WTC11 (cell line): Measurements from ENCODE around the gene BACH2. TPM values are rescaled to one million over a fixed set of nuclear protein-coding genes. Genes with fewer than 3 reads are reported as not detected.
"Not testable (repeated sequence)": the region's sequence is repeated elsewhere in the genome, so short reads cannot be mapped to it uniquely, and the experiment has no call there.

Experiments used
- ATAC-seq: fragments of 200-7000 bp; cut with Tn5 transposase; 2 replicates; pipeline ENCODE4 v1.10.0; 2021; ENCODE audit warnings: mild to moderate bottlenecking, moderate library complexity
- CTCF ChIA-PET: fragments of 300-600 bp; sonication (Branson Sonifier 250); formaldehyde crosslinking; loops from one replicate; lab custom pipeline; 2021; ENCODE audit warnings: antibody characterized with exemption; lab: Charles Lee
- POLR2A ChIA-PET: fragments of 350-600 bp; sonication (Branson Sonifier 250); formaldehyde crosslinking; loops from one replicate; lab custom pipeline; 2021; ENCODE audit warnings: antibody characterized with exemption; lab: Charles Lee
- DNase-seq: peaks from one replicate; pipeline ENCODE4 v3.0.0; 2021; ENCODE audit warnings: low spot score
- H3K27ac Mint-ChIP-seq: 2 replicates; pipeline ENCODE4 v1.8.0; 2021; ENCODE audit warnings: mixed read lengths
- H3K27me3 Mint-ChIP-seq: 2 replicates; pipeline ENCODE4 v1.8.0; 2021; ENCODE audit warnings: low read depth, mild to moderate bottlenecking, moderate library complexity, mixed read lengths
- H3K36me3 Mint-ChIP-seq: 2 replicates; pipeline ENCODE4 v1.8.0; 2021; ENCODE audit warnings: mixed read lengths
- H3K4me1 Mint-ChIP-seq: 2 replicates; pipeline ENCODE4 v1.8.0; 2022; ENCODE audit warnings: mixed read lengths
- H3K4me3 Mint-ChIP-seq: 2 replicates; pipeline ENCODE4 v1.8.0; 2021; ENCODE audit warnings: mild to moderate bottlenecking, moderate library complexity, mixed read lengths
- H3K9me3 Mint-ChIP-seq: 2 replicates; pipeline ENCODE4 v1.8.0; 2021; ENCODE audit warnings: mixed read lengths
- ATF1 ChIP-seq: sonication (generic); formaldehyde crosslinking; IDR thresholded peaks from 2 replicates; pipeline ENCODE4 v1.8.1; 2023; ENCODE audit warnings: mild to moderate bottlenecking, moderate library complexity, missing genetic modification reagents
- CREM ChIP-seq: sonication (generic); formaldehyde crosslinking; IDR thresholded peaks from 2 replicates; pipeline ENCODE4 v1.8.1; 2022; ENCODE audit warnings: mild to moderate bottlenecking, missing genetic modification reagents, moderate library complexity
- GRHL2 ChIP-seq: fragments of 250-450 bp; sonication (Bioruptor Pico); IDR thresholded peaks from 2 replicates; pipeline ENCODE4 v1.8.0; 2022; ENCODE audit warnings: mild to moderate bottlenecking, moderate library complexity; ENCODE audit not compliant: insufficient replicate concordance, severe bottlenecking
- GTF2I ChIP-seq: fragments of 250-450 bp; sonication (Bioruptor Pico); conservative IDR thresholded peaks from 2 replicates; pipeline ENCODE4 v1.4.0; 2021; ENCODE audit warnings: mild to moderate bottlenecking
- HMGA2 ChIP-seq: fragments of 250-450 bp; sonication (Bioruptor Pico); IDR thresholded peaks from 2 replicates; pipeline ENCODE4 v1.4.0; 2021; ENCODE audit warnings: mild to moderate bottlenecking, moderate library complexity
- IRF2 ChIP-seq: sonication (generic); formaldehyde crosslinking; IDR thresholded peaks from 2 replicates; pipeline ENCODE4 v1.8.0; 2022; ENCODE audit warnings: low read depth, missing genetic modification reagents, borderline replicate concordance
- JUN ChIP-seq: sonication (generic); formaldehyde crosslinking; IDR thresholded peaks from 2 replicates; pipeline ENCODE4 v1.8.0; 2023; ENCODE audit warnings: mild to moderate bottlenecking, missing genetic modification reagents
- KAT7 ChIP-seq: sonication (generic); formaldehyde crosslinking; IDR thresholded peaks from 2 replicates; pipeline ENCODE4 v1.8.1; 2023; ENCODE audit warnings: missing genetic modification reagents, mild to moderate bottlenecking, borderline replicate concordance
- NFYB ChIP-seq: sonication (generic); formaldehyde crosslinking; conservative IDR thresholded peaks from 2 replicates; pipeline ENCODE4 v1.8.0; 2022; ENCODE audit warnings: low read depth, missing genetic modification reagents
- PRRX2 ChIP-seq: fragments of 250-450 bp; sonication (Bioruptor Pico); IDR thresholded peaks from 2 replicates; pipeline ENCODE4 v1.8.0; 2021; ENCODE audit warnings: mild to moderate bottlenecking
- SOX15 ChIP-seq: fragments of 250-450 bp; sonication (Bioruptor Pico); IDR thresholded peaks from 2 replicates; pipeline ENCODE4 v1.9.0; 2021; ENCODE audit warnings: mild to moderate bottlenecking
- SP1 ChIP-seq: sonication (generic); formaldehyde crosslinking; conservative IDR thresholded peaks from 2 replicates; pipeline ENCODE4 v1.8.1; 2022; ENCODE audit warnings: missing genetic modification reagents
- ZNF219 ChIP-seq: sonication (generic); formaldehyde crosslinking; IDR thresholded peaks from 2 replicates; pipeline ENCODE4 v1.8.0; 2023; ENCODE audit warnings: missing genetic modification reagents, mild to moderate bottlenecking, borderline replicate concordance
- ZNF317 ChIP-seq: sonication (generic); formaldehyde crosslinking; IDR thresholded peaks from 2 replicates; pipeline ENCODE4 v1.8.1; 2023; ENCODE audit warnings: low read depth, mild to moderate bottlenecking, moderate library complexity, missing genetic modification reagents, borderline replicate concordance
- ZNF423 ChIP-seq: fragments of 250-450 bp; sonication (Bioruptor Pico); IDR thresholded peaks from 2 replicates; pipeline ENCODE4 v2.1.2; 2022; ENCODE audit warnings: mild to moderate bottlenecking, moderate library complexity
- total RNA-seq: library from RNA; stranded (reverse); gene quantifications from 3 replicates; pipeline ENCODE4 v1.2.3, GENCODE V29; 2021
- TF ChIP-seq, protein P1 (sequence below): sonication (generic); formaldehyde crosslinking; IDR thresholded peaks from 2 replicates; pipeline ENCODE4 v1.8.0; 2022; ENCODE audit warnings: mild to moderate bottlenecking, missing genetic modification reagents
- TF ChIP-seq, protein P2 (sequence below): fragments of 250-450 bp; sonication (Bioruptor Pico); IDR thresholded peaks from 2 replicates; pipeline ENCODE4 v1.9.0; 2021; ENCODE audit warnings: mild to moderate bottlenecking
- TF ChIP-seq, protein P3 (sequence below): fragments of 250-450 bp; sonication (Bioruptor Pico); IDR thresholded peaks from 2 replicates; pipeline ENCODE4 v2.1.2; 2022; ENCODE audit warnings: mild to moderate bottlenecking, moderate library complexity
- TF ChIP-seq, protein P4 (sequence below): sonication (generic); formaldehyde crosslinking; IDR thresholded peaks from 2 replicates; pipeline ENCODE4 v1.8.0; 2023; ENCODE audit warnings: missing genetic modification reagents, mild to moderate bottlenecking, borderline replicate concordance

BACH2 gene
- total RNA-seq, 1 experiment from 2014 or later, result 5.9 TPM

DNA sequence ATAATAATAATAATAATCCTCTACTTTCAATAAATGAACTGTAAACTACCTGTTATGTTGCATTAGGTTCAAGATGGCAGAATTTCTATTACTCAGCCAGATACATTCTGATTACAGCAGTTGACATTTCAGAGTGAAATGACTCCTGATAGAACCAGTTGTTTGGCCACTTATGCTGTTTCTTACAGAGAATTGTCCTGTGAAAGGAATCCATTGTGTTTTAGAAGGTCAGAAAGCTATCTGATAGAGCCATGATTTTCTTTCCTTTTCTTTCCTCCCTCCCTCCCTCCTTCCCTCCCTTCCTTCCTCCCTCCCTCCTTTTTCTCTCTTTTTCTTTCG, 385.8 kb downstream of the BACH2 start:
- Mint-ChIP-seq H3K27ac (peak overlapping the region; percentile 59; the same call in 1 of the 2 replicates), H3K36me3 (no peaks in the 10 kb centered on the region), H3K9me3 (peaks cover 11% of the 10 kb centered on the region), H3K4me1 (peaks cover 16% of the 10 kb centered on the region), H3K4me3 (no peak overlapping the region), H3K27me3 (no peaks in the 10 kb centered on the region; the same call in 1 of the 2 replicates)
- CTCF ChIA-PET, result interaction anchor here (2.5 kb wide), 1 partner anchor 30 kb away, joined by 9 read pairs; no protein-coding TSS in a partner anchor
- DNase-seq, result no peak
- ATAC-seq, result no peak
- POLR2A ChIA-PET, result interaction anchor here (0.6 to 0.7 kb wide), 2 partner anchors 9 to 161 kb away, joined by 3 read pairs; no protein-coding TSS in a partner anchor
- TF ChIP-seq GRHL2 (CRISPR knock-in tag) (no peak), GTF2I (no peak)
- TF ChIP-seq, protein P1, sequence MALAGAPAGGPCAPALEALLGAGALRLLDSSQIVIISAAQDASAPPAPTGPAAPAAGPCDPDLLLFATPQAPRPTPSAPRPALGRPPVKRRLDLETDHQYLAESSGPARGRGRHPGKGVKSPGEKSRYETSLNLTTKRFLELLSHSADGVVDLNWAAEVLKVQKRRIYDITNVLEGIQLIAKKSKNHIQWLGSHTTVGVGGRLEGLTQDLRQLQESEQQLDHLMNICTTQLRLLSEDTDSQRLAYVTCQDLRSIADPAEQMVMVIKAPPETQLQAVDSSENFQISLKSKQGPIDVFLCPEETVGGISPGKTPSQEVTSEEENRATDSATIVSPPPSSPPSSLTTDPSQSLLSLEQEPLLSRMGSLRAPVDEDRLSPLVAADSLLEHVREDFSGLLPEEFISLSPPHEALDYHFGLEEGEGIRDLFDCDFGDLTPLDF (CRISPR knock-in tag), result no peak

DNA sequence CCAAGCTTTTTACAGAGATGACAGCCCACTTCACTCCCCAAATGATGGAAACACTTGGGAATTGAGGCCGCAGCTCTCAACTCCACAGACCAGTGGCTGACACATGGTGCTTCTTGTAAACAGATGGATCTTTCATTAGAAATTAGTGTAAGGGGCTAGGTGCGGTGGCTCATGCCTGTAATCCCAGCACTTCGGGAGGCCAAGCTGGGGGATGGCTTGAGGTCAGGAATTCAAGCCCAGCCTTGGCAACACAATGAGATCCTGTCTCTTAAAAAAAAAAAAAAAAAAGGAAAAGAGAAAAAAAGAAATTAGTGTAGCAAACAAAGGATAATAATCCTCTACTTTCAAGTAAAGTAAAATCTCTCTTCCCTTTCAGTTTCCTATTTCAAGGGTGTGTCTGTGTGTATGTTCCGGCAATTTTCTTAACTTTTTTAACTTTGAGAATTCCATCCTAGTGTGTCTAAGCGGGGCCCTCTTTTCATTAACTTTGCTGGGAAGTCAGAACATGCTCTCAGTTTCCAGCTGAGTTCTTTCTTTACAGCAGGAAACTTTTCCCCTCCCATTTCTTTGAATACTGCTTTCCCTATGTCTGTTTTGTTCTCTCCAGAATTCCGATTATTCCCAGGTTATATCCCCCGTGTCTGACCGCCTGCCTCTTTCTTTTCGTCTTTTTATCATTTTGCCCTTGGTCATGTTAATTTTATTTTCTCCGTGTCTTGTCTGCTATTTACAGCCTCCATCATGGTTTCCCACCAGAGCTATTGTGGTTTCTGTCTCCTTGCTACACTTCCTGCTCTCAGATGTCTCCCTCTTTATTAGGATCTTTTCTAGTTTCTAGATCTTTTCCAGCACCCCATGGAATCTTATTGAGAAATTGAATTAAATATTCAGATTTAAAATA, 386.4 kb downstream of the BACH2 start:
- H3K4me1 Mint-ChIP-seq, result peaks cover 16% of the 10 kb centered on the region
- H3K27me3 Mint-ChIP-seq, H3K36me3 Mint-ChIP-seq, DNase-seq, H3K9me3 Mint-ChIP-seq, H3K4me3 Mint-ChIP-seq: not testable (repeated sequence)
- ChIA-PET POLR2A (interaction anchor here (0.7 kb wide), 1 partner anchor 10 kb away, joined by 3 read pairs; no protein-coding TSS in a partner anchor), CTCF (interaction anchor here (2.5 kb wide), 1 partner anchor 30 kb away, joined by 9 read pairs; no protein-coding TSS in a partner anchor)
- peak; percentile 61 for ATAC-seq
- peak; percentile 80 for TF ChIP-seq ZNF317
- TF ChIP-seq HMGA2 (CRISPR knock-in tag), result 0 out of 2 replicates have a peak, but pooled peaks have one; percentile 53
- H3K27ac Mint-ChIP-seq, result peak overlapping the region; percentile 77; the same call in 1 of the 2 replicates

DNA sequence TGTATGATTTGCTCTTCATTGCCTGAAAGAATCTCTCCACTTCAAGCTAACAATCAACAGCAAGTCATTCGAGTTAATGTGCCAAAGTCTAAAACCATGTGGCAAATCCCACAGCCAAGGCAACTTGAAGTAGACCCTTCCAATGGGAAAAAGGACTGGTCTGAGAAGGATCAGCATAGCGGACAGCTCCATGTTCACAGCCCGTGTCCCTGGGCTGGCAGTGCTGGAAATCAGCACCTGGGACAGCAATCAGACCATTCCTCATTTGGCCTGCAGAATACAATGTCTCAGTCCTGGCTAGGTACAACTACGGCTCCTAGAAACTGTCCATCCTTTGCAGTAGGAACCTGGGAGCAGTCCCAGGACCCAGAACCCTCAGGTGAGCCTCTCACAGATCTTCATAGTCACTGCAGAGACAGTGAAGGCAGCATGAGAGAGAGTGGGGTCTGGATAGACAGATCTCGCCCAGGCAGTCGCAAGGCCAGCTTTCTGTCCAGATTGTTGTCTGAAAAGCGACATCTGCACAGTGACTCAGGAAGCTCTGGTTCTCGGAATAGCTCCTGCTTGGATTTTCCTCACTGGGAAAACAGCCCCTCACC, 401.3 kb downstream of the BACH2 start:
- peak; percentile 69 for DNase-seq
- H3K4me3 Mint-ChIP-seq, result no peak overlapping the region
- H3K27ac Mint-ChIP-seq, result no peak overlapping the region
- ATAC-seq, result peak; percentile 96
- CTCF ChIA-PET, result interaction anchor here (0.5 to 1.4 kb wide), 2 partner anchors 45 to 228 kb away, joined by 3 to 8 read pairs; no protein-coding TSS in a partner anchor
- POLR2A ChIA-PET, result interaction anchor here (0.6 kb wide), 1 partner anchor 76 kb away, joined by 3 read pairs; the partner anchor contains the start of gene MDN1
- no peaks in the 10 kb centered on the region for H3K9me3 Mint-ChIP-seq
- no peaks in the 10 kb centered on the region for H3K36me3 Mint-ChIP-seq
- peaks cover 44% of the 10 kb centered on the region for H3K27me3 Mint-ChIP-seq
- H3K4me1 Mint-ChIP-seq, result peaks cover 33% of the 10 kb centered on the region
- TF ChIP-seq KAT7 (peak; percentile 98; the same call in 1 of the 2 replicates), NFYB (CRISPR knock-in tag) (peak; percentile 51; the same call in 1 of the 2 replicates), IRF2 (CRISPR knock-in tag) (peak; percentile 84; the same call in 1 of the 2 replicates), PRRX2 (CRISPR knock-in tag) (peak; percentile 56; the same call in 1 of the 2 replicates), JUN (CRISPR knock-in tag) (peak; percentile 96), SOX15 (no peak), GTF2I (no peak), CREM (CRISPR knock-in tag) (0 out of 2 replicates have a peak, but pooled peaks have one; percentile 25), ZNF219 (peak; percentile 63; the same call in 1 of the 2 replicates), ZNF423 (CRISPR knock-in tag) (0 out of 2 replicates have a peak, but pooled peaks have one; percentile 29), SP1 (peak; percentile 44; the same call in 1 of the 2 replicates), GRHL2 (CRISPR knock-in tag) (no peak), ATF1 (CRISPR knock-in tag) (peak; percentile 78; the same call in 1 of the 2 replicates)
- TF ChIP-seq, protein P2, sequence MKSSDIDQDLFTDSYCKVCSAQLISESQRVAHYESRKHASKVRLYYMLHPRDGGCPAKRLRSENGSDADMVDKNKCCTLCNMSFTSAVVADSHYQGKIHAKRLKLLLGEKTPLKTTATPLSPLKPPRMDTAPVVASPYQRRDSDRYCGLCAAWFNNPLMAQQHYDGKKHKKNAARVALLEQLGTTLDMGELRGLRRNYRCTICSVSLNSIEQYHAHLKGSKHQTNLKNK (CRISPR knock-in tag), result no peak
- TF ChIP-seq, protein P3, sequence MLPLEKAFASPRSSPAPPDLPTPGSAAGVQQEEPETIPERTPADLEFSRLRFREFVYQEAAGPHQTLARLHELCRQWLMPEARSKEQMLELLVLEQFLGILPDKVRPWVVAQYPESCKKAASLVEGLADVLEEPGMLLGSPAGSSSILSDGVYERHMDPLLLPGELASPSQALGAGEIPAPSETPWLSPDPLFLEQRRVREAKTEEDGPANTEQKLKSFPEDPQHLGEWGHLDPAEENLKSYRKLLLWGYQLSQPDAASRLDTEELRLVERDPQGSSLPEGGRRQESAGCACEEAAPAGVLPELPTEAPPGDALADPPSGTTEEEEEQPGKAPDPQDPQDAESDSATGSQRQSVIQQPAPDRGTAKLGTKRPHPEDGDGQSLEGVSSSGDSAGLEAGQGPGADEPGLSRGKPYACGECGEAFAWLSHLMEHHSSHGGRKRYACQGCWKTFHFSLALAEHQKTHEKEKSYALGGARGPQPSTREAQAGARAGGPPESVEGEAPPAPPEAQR (CRISPR knock-in tag), result peak; percentile 75; the same call in 1 of the 2 replicates
- TF ChIP-seq, protein P4, sequence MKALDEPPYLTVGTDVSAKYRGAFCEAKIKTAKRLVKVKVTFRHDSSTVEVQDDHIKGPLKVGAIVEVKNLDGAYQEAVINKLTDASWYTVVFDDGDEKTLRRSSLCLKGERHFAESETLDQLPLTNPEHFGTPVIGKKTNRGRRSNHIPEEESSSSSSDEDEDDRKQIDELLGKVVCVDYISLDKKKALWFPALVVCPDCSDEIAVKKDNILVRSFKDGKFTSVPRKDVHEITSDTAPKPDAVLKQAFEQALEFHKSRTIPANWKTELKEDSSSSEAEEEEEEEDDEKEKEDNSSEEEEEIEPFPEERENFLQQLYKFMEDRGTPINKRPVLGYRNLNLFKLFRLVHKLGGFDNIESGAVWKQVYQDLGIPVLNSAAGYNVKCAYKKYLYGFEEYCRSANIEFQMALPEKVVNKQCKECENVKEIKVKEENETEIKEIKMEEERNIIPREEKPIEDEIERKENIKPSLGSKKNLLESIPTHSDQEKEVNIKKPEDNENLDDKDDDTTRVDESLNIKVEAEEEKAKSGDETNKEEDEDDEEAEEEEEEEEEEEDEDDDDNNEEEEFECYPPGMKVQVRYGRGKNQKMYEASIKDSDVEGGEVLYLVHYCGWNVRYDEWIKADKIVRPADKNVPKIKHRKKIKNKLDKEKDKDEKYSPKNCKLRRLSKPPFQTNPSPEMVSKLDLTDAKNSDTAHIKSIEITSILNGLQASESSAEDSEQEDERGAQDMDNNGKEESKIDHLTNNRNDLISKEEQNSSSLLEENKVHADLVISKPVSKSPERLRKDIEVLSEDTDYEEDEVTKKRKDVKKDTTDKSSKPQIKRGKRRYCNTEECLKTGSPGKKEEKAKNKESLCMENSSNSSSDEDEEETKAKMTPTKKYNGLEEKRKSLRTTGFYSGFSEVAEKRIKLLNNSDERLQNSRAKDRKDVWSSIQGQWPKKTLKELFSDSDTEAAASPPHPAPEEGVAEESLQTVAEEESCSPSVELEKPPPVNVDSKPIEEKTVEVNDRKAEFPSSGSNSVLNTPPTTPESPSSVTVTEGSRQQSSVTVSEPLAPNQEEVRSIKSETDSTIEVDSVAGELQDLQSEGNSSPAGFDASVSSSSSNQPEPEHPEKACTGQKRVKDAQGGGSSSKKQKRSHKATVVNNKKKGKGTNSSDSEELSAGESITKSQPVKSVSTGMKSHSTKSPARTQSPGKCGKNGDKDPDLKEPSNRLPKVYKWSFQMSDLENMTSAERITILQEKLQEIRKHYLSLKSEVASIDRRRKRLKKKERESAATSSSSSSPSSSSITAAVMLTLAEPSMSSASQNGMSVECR (CRISPR knock-in tag), result peak; percentile 97; the same call in 1 of the 2 replicates
